ENCODE measurements around the gene CMTR1. TPM values are rescaled to one million over a fixed set of nuclear protein-coding genes. Genes with fewer than 3 reads are reported as not detected.
A peak's percentile ranks its signal among the peaks of the same experiment; 100 is the strongest.

CMTR1 gene
- total RNA-seq, 1 experiment from 2014 or later: 23.6 TPM

- no peak for DNase-seq (ENCODE audit: low spot score)
These were observed 44.8 kb downstream of the CMTR1 start for GRCh38 chr6:37477656-37478435.

- DNase-seq (ENCODE audit: low spot score): no peak
These were observed 45.8 kb downstream of the CMTR1 start for GRCh38 chr6:37478827-37479226.

GRCh38 chr6:37479266-37479854, 46.3 kb downstream of the CMTR1 start:
- DNase-seq (ENCODE audit: low spot score): no peak

- no peak for DNase-seq (ENCODE audit: low spot score)
These were observed 47.2 kb downstream of the CMTR1 start for GRCh38 chr6:37480118-37480736.

GRCh38 chr6:37480951-37481534, 48.0 kb downstream of the CMTR1 start:
- no peak for DNase-seq (ENCODE audit: low spot score)

GRCh38 chr6:37481711-37482605, 48.9 kb downstream of the CMTR1 start:
- no peak for DNase-seq (ENCODE audit: low spot score)

- no peak for DNase-seq (ENCODE audit: low spot score)
These were observed 49.7 kb downstream of the CMTR1 start for GRCh38 chr6:37482606-37483251.

- no peak for DNase-seq (ENCODE audit: low spot score)
These were observed 50.4 kb downstream of the CMTR1 start for GRCh38 chr6:37483252-37483901.

- DNase-seq (ENCODE audit: low spot score): peak; percentile 61
These were observed 51.1 kb downstream of the CMTR1 start for GRCh38 chr6:37483917-37484785.

- no peak for DNase-seq (ENCODE audit: low spot score)
These were observed 51.8 kb downstream of the CMTR1 start for GRCh38 chr6:37484786-37485170.

- DNase-seq (ENCODE audit: low spot score): no peak
These were observed 52.3 kb downstream of the CMTR1 start for GRCh38 chr6:37485291-37485702.

- no peak for DNase-seq (ENCODE audit: low spot score)
These were observed 53.3 kb downstream of the CMTR1 start for GRCh38 chr6:37486121-37486839.

GRCh38 chr6:37487591-37488380, 54.8 kb downstream of the CMTR1 start:
- DNase-seq (ENCODE audit: low spot score): no peak

GRCh38 chr6:37488476-37488875, 55.5 kb downstream of the CMTR1 start:
- no peak for DNase-seq (ENCODE audit: low spot score)

GRCh38 chr6:37489697-37490336, 56.8 kb downstream of the CMTR1 start:
- no peak for DNase-seq (ENCODE audit: low spot score)

GRCh38 chr6:37490536-37491170, 57.6 kb downstream of the CMTR1 start:
- DNase-seq (ENCODE audit: low spot score): no peak
